DOHH2 (cell line): ENCODE measurements around the gene SLC38A5.

Experiments
- H3F3A ChIP-seq: fragments of 200-600 bp; sonication (generic), shearing (Covaris generic); 2 replicates; pipeline ENCODE4 v1.6.0; 2016; ENCODE audit warnings: antibody characterized with exemption, mild to moderate bottlenecking; ENCODE audit not compliant: control insufficient read depth, insufficient read depth
- H3K27ac ChIP-seq: fragments of 200-600 bp; sonication (generic); 2 replicates; pipeline ENCODE4 v1.5.1; 2014; ENCODE audit warnings: low read depth, mild to moderate bottlenecking, low read length, moderate library complexity
- H3K27me3 ChIP-seq: fragments of 200-600 bp; sonication (generic); 2 replicates; pipeline ENCODE4 v1.6.1; 2014; ENCODE audit warnings: mild to moderate bottlenecking, low read length, mixed read lengths; ENCODE audit not compliant: control insufficient read depth
- H3K36me3 ChIP-seq: fragments of 200-600 bp; sonication (generic); 2 replicates; pipeline ENCODE4 v1.6.1; 2014; ENCODE audit warnings: mild to moderate bottlenecking, low read length, moderate library complexity, mixed read lengths; ENCODE audit not compliant: control insufficient read depth
- H3K4me1 ChIP-seq: fragments of 200-600 bp; sonication (generic); 2 replicates; pipeline ENCODE4 v1.6.1; 2014; ENCODE audit warnings: mild to moderate bottlenecking, low read length, mixed read lengths; ENCODE audit not compliant: control insufficient read depth
- H3K4me2 ChIP-seq: fragments of 200-600 bp; sonication (generic); 2 replicates; pipeline ENCODE4 v1.6.0; 2014; ENCODE audit warnings: mild to moderate bottlenecking, low read length, moderate library complexity
- H3K4me3 ChIP-seq: fragments of 200-600 bp; sonication (generic); 2 replicates; pipeline ENCODE4 v1.5.1; 2014; ENCODE audit warnings: mild to moderate bottlenecking, low read length, mixed read lengths
- H3K79me2 ChIP-seq: fragments of 200-600 bp; sonication (generic); 2 replicates; pipeline ENCODE4 v1.6.1; 2014; ENCODE audit warnings: mild to moderate bottlenecking, low read length, mixed read lengths; ENCODE audit not compliant: control insufficient read depth
- H3K9me2 ChIP-seq: fragments of 200-600 bp; sonication (generic); replicated peaks from 2 replicates; pipeline ENCODE4 v1.6.1; 2014; ENCODE audit warnings: mild to moderate bottlenecking, low read length, mixed read lengths; ENCODE audit not compliant: control insufficient read depth
- H3K9me3 ChIP-seq: fragments of 200-600 bp; sonication (generic); 2 replicates; pipeline ENCODE4 v1.6.1; 2014; ENCODE audit warnings: antibody characterized with exemption, low read length, mixed read lengths; ENCODE audit not compliant: control insufficient read depth, insufficient read depth
- H4K20me1 ChIP-seq: fragments of 200-600 bp; sonication (generic); 2 replicates; pipeline ENCODE4 v1.6.0; 2014; ENCODE audit warnings: low read depth, mild to moderate bottlenecking, antibody characterized with exemption, low read length, moderate library complexity; ENCODE audit not compliant: control insufficient read depth, insufficient read depth
- EZH2phosphoT487 ChIP-seq: fragments of 200-600 bp; sonication (generic); IDR thresholded peaks from 2 replicates; pipeline ENCODE4 v1.6.1; 2017; ENCODE audit warnings: borderline replicate concordance, mild to moderate bottlenecking, antibody characterized with exemption, low read length, moderate library complexity, mixed read lengths
- TF ChIP-seq, protein P1 (sequence below): fragments of 200-600 bp; sonication (generic); IDR thresholded peaks from one replicate; pipeline ENCODE4 v1.5.1; 2014; ENCODE audit warnings: antibody characterized with exemption, mild to moderate bottlenecking, low read depth, low read length; ENCODE audit not compliant: poor library complexity, severe bottlenecking

SLC38A5 gene

DNA sequence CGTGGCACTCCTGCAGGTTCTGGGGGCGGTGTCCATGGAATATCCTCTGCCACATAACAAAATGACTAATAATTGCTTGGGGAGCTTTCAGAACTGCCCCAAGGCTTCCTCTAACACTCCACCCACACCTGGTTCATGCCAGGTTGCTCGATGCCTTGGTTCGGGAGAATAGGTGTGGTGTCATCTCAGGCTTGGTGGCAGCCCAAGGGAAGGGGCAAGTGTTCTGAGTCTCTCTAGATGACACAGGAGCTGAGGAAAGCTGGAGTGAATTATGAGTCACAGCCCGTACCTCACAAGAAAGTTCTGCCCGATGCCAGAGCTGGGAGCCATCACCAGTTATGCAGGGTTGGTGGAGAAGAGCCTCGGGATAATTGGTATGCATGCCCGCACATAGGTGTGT is 20.6 kb upstream of the SLC38A5 start:
- Histone ChIP-seq H3K4me3 (no peak overlapping the region), H3K9me2 (no peaks in the 10 kb centered on the region), H3K27ac (no peak overlapping the region), H3K27me3 (no peaks in the 10 kb centered on the region), H3K4me1 (no peaks in the 10 kb centered on the region), H3K79me2 (no peaks in the 10 kb centered on the region), H3K9me3 (no peaks in the 10 kb centered on the region), H3F3A (no peaks in the 10 kb centered on the region), H4K20me1 (no peaks in the 10 kb centered on the region), H3K4me2 (no peak overlapping the region), H3K36me3 (peaks cover 2% of the 10 kb centered on the region; the same call in 1 of the 2 replicates)
- TF ChIP-seq, protein P1, sequence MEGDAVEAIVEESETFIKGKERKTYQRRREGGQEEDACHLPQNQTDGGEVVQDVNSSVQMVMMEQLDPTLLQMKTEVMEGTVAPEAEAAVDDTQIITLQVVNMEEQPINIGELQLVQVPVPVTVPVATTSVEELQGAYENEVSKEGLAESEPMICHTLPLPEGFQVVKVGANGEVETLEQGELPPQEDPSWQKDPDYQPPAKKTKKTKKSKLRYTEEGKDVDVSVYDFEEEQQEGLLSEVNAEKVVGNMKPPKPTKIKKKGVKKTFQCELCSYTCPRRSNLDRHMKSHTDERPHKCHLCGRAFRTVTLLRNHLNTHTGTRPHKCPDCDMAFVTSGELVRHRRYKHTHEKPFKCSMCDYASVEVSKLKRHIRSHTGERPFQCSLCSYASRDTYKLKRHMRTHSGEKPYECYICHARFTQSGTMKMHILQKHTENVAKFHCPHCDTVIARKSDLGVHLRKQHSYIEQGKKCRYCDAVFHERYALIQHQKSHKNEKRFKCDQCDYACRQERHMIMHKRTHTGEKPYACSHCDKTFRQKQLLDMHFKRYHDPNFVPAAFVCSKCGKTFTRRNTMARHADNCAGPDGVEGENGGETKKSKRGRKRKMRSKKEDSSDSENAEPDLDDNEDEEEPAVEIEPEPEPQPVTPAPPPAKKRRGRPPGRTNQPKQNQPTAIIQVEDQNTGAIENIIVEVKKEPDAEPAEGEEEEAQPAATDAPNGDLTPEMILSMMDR, result no peak
- TF ChIP-seq EZH2phosphoT487, result no peak

GRCh38 chrX:48489892-48490291 is 19.8 kb upstream of the SLC38A5 start:
- Histone ChIP-seq H3K79me2 (no peaks in the 10 kb centered on the region), H3K4me1 (no peaks in the 10 kb centered on the region), H3K27ac (no peak overlapping the region), H3K9me2 (no peaks in the 10 kb centered on the region), H3K27me3 (no peaks in the 10 kb centered on the region), H3K4me2 (no peak overlapping the region), H4K20me1 (no peaks in the 10 kb centered on the region), H3K36me3 (peaks cover 7% of the 10 kb centered on the region; the same call in 1 of the 2 replicates), H3K9me3 (no peaks in the 10 kb centered on the region), H3K4me3 (no peak overlapping the region), H3F3A (no peaks in the 10 kb centered on the region)
- TF ChIP-seq EZH2phosphoT487, result no peak
- TF ChIP-seq, protein P1, result no peak

DNA sequence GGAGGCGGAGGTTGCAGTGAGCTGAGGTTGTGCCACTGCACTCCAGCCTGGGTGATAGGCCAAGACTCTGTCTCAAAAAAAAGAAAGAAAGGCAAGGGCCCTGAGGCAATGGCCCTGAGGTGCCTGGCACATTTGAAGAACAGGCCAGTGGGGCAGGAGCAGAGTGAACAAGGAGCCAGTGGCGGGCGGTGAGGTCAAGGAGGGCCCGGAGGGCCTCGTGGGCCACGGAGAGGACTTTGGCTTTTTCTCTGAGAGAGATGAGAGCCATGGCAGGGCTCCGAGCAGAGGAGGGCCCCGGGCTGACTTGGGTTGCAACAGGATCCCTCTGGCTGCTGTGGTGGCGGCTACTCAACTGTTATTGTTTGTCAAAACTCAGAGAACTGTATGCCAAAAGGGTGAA is 19.2 kb upstream of the SLC38A5 start:
- Histone ChIP-seq H3K27ac (no peak overlapping the region), H3K9me2 (no peaks in the 10 kb centered on the region), H3K79me2 (no peaks in the 10 kb centered on the region), H4K20me1 (no peaks in the 10 kb centered on the region), H3K27me3 (no peaks in the 10 kb centered on the region), H3K4me3 (no peak overlapping the region), H3K4me2 (no peak overlapping the region), H3K36me3 (peaks cover 7% of the 10 kb centered on the region; the same call in 1 of the 2 replicates), H3F3A (no peaks in the 10 kb centered on the region), H3K4me1 (no peaks in the 10 kb centered on the region), H3K9me3 (no peaks in the 10 kb centered on the region)
- TF ChIP-seq EZH2phosphoT487, result no peak
- TF ChIP-seq, protein P1, result no peak
